AG04450 (cell line): ENCODE measurements around the gene TMEM200A. TPM values are rescaled to one million over a fixed set of nuclear protein-coding genes. Genes with fewer than 3 reads are reported as not detected.

Experiments used
- CTCF ChIA-PET: fragments of 300-600, 350-600 bp; formaldehyde crosslinking; extraction: SDS; loops from one replicate; lab custom pipeline; 2022; ENCODE audit warnings: antibody characterized with exemption, inconsistent platforms; lab: Charles Lee
- POLR2A ChIA-PET: fragments of 350-600 bp; formaldehyde crosslinking; extraction: SDS; loops from one replicate; lab custom pipeline; 2021; ENCODE audit warnings: antibody characterized with exemption, inconsistent platforms; lab: Yijun Ruan, JAX
- DNase-seq: peaks from one replicate; pipeline ENCODE4 v3.0.0-alpha.2; 2011; ENCODE audit warnings: low read depth, low spot score
- H3K27ac ChIP-seq: one replicate; pipeline ENCODE4 v1.5.1; 2012; ENCODE audit warnings: low read depth, low read length, control low read depth
- H3K27me3 ChIP-seq: one replicate; pipeline ENCODE4 v1.6.0; 2012; ENCODE audit warnings: low read length; ENCODE audit not compliant: control insufficient read depth, insufficient read depth
- H3K4me3 ChIP-seq: 2 replicates; pipeline ENCODE4 v1.5.1; 2011; ENCODE audit warnings: mild to moderate bottlenecking, low read depth, low read length, control low read depth
- H3K9me3 ChIP-seq: 2 replicates; pipeline ENCODE4 v1.5.1; 2012; ENCODE audit warnings: low read length; ENCODE audit not compliant: control insufficient read depth, insufficient read depth
- polyA plus RNA-seq: library from polyadenylated mRNA; depleted of rRNA; stranded (reverse); fragments of >200 nt; gene quantifications from 2 replicates; pipeline ENCODE4 v1.2.3, GENCODE V29; 2011
- TF ChIP-seq, protein P1 (sequence below): IDR thresholded peaks from 2 replicates; pipeline ENCODE4 v1.5.1; 2011; ENCODE audit warnings: low read depth, low read length, control low read depth, inconsistent platforms

Gene TMEM200A
- polyA plus RNA-seq, 1 experiment, result 34.5 TPM

DNA sequence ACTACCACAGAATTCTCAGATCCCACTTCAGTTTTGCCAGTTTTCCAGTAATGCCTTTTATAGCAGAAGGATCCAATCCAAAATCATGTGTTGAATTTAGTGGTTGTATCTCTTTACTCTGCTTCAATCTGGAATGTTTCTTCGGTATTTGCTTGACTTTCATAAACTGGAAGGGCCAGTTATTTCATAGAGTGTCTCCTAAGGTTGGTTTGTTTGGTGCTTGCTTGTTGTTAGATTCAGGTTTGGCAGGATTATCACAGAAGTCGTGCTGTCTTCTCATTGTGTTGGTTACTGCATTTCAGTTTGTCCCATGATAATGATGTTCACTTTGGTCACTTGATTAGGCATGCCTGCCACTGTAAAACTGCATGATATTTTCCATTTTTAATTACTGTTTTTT lies 45.7 kb downstream of the TMEM200A start:
- TF ChIP-seq, protein P1, sequence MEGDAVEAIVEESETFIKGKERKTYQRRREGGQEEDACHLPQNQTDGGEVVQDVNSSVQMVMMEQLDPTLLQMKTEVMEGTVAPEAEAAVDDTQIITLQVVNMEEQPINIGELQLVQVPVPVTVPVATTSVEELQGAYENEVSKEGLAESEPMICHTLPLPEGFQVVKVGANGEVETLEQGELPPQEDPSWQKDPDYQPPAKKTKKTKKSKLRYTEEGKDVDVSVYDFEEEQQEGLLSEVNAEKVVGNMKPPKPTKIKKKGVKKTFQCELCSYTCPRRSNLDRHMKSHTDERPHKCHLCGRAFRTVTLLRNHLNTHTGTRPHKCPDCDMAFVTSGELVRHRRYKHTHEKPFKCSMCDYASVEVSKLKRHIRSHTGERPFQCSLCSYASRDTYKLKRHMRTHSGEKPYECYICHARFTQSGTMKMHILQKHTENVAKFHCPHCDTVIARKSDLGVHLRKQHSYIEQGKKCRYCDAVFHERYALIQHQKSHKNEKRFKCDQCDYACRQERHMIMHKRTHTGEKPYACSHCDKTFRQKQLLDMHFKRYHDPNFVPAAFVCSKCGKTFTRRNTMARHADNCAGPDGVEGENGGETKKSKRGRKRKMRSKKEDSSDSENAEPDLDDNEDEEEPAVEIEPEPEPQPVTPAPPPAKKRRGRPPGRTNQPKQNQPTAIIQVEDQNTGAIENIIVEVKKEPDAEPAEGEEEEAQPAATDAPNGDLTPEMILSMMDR, result no peak
- H3K27me3 ChIP-seq, result no peaks in the 10 kb centered on the region
- no peak for DNase-seq
- H3K27ac ChIP-seq, result no peak overlapping the region
- ChIA-PET POLR2A (interaction anchor here (0.6 to 0.7 kb wide), 3 partner anchors 189 to 341 kb away, joined by 3 to 6 read pairs (median 5); no protein-coding TSS in a partner anchor), CTCF (interaction anchor here (0.6 to 0.7 kb wide), 2 partner anchors 10 to 104 kb away, joined by 3 read pairs; no protein-coding TSS in a partner anchor)
- no peak overlapping the region for H3K4me3 ChIP-seq
- peaks cover 5% of the 10 kb centered on the region for H3K9me3 ChIP-seq

DNA sequence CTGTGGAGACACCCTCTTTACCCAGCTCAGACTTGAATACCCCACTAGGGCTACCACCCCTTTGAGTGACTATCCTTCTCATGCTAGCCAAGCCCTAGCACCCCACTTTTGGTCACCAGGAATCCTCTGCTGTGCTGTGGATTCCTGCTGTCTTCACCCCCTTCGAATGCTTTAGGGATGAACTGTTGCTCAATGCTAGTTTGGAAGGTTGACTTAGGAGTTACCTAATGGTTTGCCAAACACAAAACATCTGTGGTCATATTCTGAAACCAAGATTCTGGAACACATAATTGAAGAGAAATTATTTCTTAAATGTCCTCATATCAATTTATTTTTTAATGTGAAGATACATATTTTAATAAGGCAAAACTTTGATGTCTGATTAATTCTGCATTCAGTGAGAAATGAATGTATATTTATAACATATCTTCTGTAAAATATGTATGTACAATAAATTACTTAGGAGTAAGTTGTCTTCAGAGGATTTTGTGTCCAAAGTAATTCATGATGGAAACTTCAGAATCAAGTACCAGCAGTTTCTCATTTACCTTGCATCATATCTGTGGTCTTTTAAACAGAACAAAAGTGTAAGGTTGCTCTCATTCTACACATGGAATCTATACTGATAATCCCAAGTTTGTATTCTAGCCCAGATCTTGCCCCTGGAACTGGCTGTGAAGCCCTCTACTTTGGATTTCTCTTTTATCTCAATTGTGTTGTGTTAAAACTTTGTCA lies 46.9 kb downstream of the TMEM200A start:
- TF ChIP-seq, protein P1, result no peak
- CTCF ChIA-PET, result no interaction called here
- no peak for DNase-seq
- H3K4me3 ChIP-seq, result no peak overlapping the region
- H3K27me3 ChIP-seq, result no peaks in the 10 kb centered on the region
- H3K9me3 ChIP-seq, result peaks cover 5% of the 10 kb centered on the region
- POLR2A ChIA-PET, result no interaction called here
- no peak overlapping the region for H3K27ac ChIP-seq

DNA sequence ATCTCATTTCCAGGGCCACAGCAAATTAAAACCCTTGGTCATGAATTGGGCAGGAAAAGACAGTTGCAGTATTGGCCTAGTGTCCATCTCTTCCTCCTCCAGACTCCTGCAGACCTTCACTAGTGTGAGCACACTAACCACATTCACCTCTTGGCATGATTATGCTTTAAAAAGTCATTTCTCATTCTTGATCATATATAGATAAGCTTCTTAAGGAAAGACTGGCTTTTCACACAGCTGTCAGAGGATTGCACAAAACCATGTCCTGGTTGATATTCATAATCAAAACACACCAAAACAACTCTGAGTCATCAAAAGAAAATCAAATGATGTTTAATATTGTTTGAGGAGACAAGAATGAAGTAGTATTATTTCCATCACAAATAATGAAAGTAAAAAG lies 52.1 kb downstream of the TMEM200A start:
- TF ChIP-seq, protein P1, result no peak
- ChIA-PET POLR2A (no interaction called here), CTCF (no interaction called here)
- H3K27ac ChIP-seq, result no peak overlapping the region
- H3K27me3 ChIP-seq, result no peaks in the 10 kb centered on the region
- H3K9me3 ChIP-seq, result no peaks in the 10 kb centered on the region
- DNase-seq, result no peak
- no peak overlapping the region for H3K4me3 ChIP-seq

DNA sequence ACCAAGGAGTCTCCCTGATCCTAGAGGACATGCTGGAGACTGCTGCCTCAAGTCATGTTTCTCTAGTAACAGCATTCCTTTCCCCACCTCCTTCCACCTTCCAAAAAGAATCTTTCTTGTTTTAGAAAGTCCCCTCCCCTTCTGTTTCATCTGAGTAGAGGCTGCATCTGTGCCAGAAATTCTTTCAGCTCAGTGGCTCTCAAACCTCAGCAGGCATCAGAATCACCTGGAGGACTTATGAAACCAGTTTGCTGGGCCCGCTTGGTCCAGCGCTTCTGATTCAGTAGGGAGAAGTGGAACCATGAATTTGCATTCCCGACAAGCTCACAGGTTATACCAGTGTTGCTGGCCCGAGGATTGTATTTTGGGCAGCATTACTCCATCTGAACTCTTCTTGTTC lies 55.1 kb downstream of the TMEM200A start:
- ChIA-PET CTCF (no interaction called here), POLR2A (no interaction called here)
- TF ChIP-seq, protein P1, result no peak
- DNase-seq, result no peak
- Histone ChIP-seq H3K4me3 (no peak overlapping the region), H3K9me3 (no peaks in the 10 kb centered on the region), H3K27me3 (no peaks in the 10 kb centered on the region), H3K27ac (no peak overlapping the region)

DNA sequence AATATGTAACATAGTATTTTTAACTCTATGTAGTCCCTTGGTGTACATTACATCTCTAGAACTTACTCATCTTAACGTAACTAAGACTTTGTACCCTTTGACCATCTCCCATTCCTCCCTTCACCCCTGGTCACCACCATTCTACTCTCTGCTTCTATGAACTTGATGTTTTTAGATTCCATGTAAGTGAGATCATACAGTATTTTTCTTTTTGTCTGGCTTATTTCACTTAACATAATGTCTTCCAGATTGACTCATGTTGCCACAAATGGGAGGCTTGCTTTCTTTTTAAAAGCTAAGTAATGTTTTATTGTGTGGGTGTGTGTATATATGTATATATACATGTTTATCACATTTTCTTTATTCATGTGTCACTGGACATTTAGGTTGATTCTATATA lies 55.8 kb downstream of the TMEM200A start:
- CTCF ChIA-PET, result no interaction called here
- POLR2A ChIA-PET, result no interaction called here
- Histone ChIP-seq H3K27me3 (no peaks in the 10 kb centered on the region), H3K27ac (no peak overlapping the region), H3K4me3 (no peak overlapping the region), H3K9me3 (no peaks in the 10 kb centered on the region)
- TF ChIP-seq, protein P1, result no peak
- DNase-seq, result peak; percentile 62
